SU-DHL-6 (cell line): ENCODE results near the gene GALNT16.

ENCODE experiments used
- H2AFZ ChIP-seq: fragments of 200-600 bp; sonication (generic); 2 replicates; pipeline ENCODE4 v1.6.1; 2014; ENCODE audit warnings: low read depth, mild to moderate bottlenecking, moderate library complexity, mixed read lengths, antibody characterized with exemption, low read length; ENCODE audit not compliant: severe bottlenecking
- H3F3A ChIP-seq: fragments of 200-600 bp; shearing (Covaris generic); 2 replicates; pipeline ENCODE4 v1.6.0; 2016; ENCODE audit warnings: antibody characterized with exemption, mild to moderate bottlenecking; ENCODE audit not compliant: insufficient read depth
- H3K27ac ChIP-seq: fragments of 200-600 bp; sonication (generic); 2 replicates; pipeline ENCODE4 v1.5.1; 2016; ENCODE audit warnings: low read depth, mild to moderate bottlenecking, low read length, moderate library complexity, mixed read lengths
- H3K27me3 ChIP-seq: fragments of 200-600 bp; sonication (generic), shearing (Covaris generic); 2 replicates; pipeline ENCODE4 v1.6.0; 2014; ENCODE audit warnings: mild to moderate bottlenecking, low read length
- H3K36me3 ChIP-seq: fragments of 200-600 bp; sonication (generic); 2 replicates; pipeline ENCODE4 v1.6.1; 2014; ENCODE audit warnings: mild to moderate bottlenecking, low read length, mixed read lengths
- H3K4me2 ChIP-seq: fragments of 300-600, 200-600 bp; shearing (Covaris generic), sonication (generic); 2 replicates; pipeline ENCODE4 v1.6.0; 2014; ENCODE audit warnings: low read length, low read depth, mild to moderate bottlenecking; ENCODE audit not compliant: poor library complexity, severe bottlenecking
- H3K4me3 ChIP-seq: fragments of 200-600 bp; sonication (generic); 2 replicates; pipeline ENCODE4 v1.5.1; 2014; ENCODE audit warnings: antibody characterized with exemption, low read length, mild to moderate bottlenecking, mixed read lengths; ENCODE audit not compliant: insufficient read depth, poor library complexity, severe bottlenecking
- H3K79me2 ChIP-seq: fragments of 200-600 bp; sonication (generic); 2 replicates; pipeline ENCODE4 v1.6.1; 2014; ENCODE audit warnings: mild to moderate bottlenecking, low read length, moderate library complexity; ENCODE audit not compliant: insufficient read depth
- H3K9ac ChIP-seq: fragments of 200-600 bp; sonication (generic); 2 replicates; pipeline ENCODE4 v1.7.0; 2014; ENCODE audit warnings: mild to moderate bottlenecking, low read length
- H3K9me2 ChIP-seq: fragments of 200-600 bp; sonication (generic); replicated peaks from 2 replicates; pipeline ENCODE4 v1.6.1; 2014; ENCODE audit warnings: low read length; ENCODE audit not compliant: insufficient read depth
- H3K9me3 ChIP-seq: fragments of 200-600 bp; sonication (generic); 2 replicates; pipeline ENCODE4 v1.6.1; 2014; ENCODE audit warnings: low read length, mixed read lengths; ENCODE audit not compliant: insufficient read depth
- H4K20me1 ChIP-seq: fragments of 200-600 bp; sonication (generic); 2 replicates; pipeline ENCODE4 v1.6.1; 2014; ENCODE audit warnings: low read depth, mild to moderate bottlenecking, antibody characterized with exemption, low read length, moderate library complexity, mixed read lengths
- CTCF ChIP-seq: fragments of 200-600 bp; sonication (generic); IDR thresholded peaks from one replicate; pipeline ENCODE4 v1.5.1; 2017; ENCODE audit warnings: antibody characterized with exemption, mild to moderate bottlenecking, low read length, moderate library complexity; ENCODE audit not compliant: insufficient read depth, poor library complexity, severe bottlenecking
- EZH2phosphoT487 ChIP-seq: fragments of 200-600 bp; sonication (generic), shearing (Covaris generic); conservative IDR thresholded peaks from 2 replicates; pipeline ENCODE4 v1.6.1; 2018; ENCODE audit warnings: mild to moderate bottlenecking, antibody characterized with exemption, low read length, moderate library complexity, mixed read lengths

Gene GALNT16

DNA sequence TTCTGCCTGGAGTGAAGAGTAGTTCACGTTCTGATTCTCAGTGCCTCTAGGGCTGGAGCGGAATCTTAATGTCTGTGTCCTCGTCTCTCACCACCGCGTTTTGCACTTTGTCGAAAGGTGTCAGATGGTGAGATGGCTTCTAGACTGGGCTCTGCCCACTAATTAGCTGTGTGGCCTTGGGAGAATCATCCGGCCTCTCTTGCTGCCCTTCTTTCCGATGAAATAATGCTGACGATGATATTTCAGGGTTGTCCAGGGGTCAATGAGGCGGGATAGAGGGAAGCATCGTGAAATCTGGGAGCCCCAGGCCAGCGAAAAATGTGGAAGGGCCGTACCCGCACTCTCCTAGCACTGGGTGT is 811 bp upstream of the GALNT16 start:
- Histone ChIP-seq H3K9me2 (no peaks in the 10 kb centered on the region), H3K9ac (no peak overlapping the region), H4K20me1 (no peaks in the 10 kb centered on the region), H3K4me3 (no peak overlapping the region), H3K36me3 (no peaks in the 10 kb centered on the region), H3F3A (no peaks in the 10 kb centered on the region), H3K27ac (no peak overlapping the region), H3K27me3 (no peaks in the 10 kb centered on the region), H2AFZ (no peak overlapping the region), H3K79me2 (no peaks in the 10 kb centered on the region), H3K9me3 (no peaks in the 10 kb centered on the region), H3K4me2 (no peak overlapping the region)
- TF ChIP-seq EZH2phosphoT487 (no peak), CTCF (no peak)

DNA sequence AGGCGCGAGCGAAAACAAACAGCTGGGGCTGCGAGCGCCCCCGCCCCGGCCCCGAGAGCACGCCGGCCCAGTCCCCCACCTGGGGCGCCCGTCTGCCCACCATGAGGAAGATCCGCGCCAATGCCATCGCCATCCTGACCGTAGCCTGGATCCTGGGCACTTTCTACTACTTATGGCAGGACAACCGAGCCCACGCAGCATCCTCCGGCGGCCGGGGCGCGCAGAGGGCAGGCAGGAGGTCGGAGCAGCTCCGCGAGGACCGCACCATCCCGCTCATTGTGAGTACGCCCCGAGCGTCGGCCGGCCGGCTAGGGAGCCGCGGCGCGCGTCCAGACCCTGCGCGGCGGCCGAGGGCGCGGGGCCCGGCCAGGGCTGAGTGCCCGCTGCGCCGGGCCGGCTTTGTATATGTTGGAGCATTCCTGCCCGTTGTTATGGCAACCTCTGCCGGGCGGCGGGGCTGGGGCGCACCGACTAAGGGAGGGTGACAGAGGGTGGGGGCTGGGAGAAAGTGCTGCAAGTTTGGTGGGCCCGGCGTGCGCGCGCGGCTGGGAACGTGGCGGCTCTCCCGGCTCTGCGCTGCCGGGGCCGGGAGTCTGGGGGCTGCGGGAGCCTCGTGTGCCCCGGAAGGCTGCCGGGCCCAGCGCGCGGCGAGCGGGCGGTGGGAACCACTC is 367 bp downstream of the GALNT16 start:
- Histone ChIP-seq H3K9me3 (no peaks in the 10 kb centered on the region), H4K20me1 (no peaks in the 10 kb centered on the region), H3K9ac (no peak overlapping the region), H3F3A (no peaks in the 10 kb centered on the region), H2AFZ (no peak overlapping the region), H3K36me3 (no peaks in the 10 kb centered on the region), H3K4me3 (no peak overlapping the region), H3K79me2 (no peaks in the 10 kb centered on the region), H3K27ac (no peak overlapping the region), H3K9me2 (no peaks in the 10 kb centered on the region), H3K4me2 (no peak overlapping the region), H3K27me3 (no peaks in the 10 kb centered on the region)
- TF ChIP-seq EZH2phosphoT487 (no peak), CTCF (no peak)

- Histone ChIP-seq H3K79me2 (no peaks in the 10 kb centered on the region), H4K20me1 (no peaks in the 10 kb centered on the region), H3K27me3 (no peaks in the 10 kb centered on the region), H3K36me3 (no peaks in the 10 kb centered on the region), H3K4me3 (peak overlapping the region; percentile 16), H2AFZ (no peak overlapping the region), H3K9me2 (no peaks in the 10 kb centered on the region), H3K9me3 (no peaks in the 10 kb centered on the region), H3K4me2 (peak overlapping the region; percentile 45), H3K9ac (no peak overlapping the region; the same call in 1 of the 2 replicates), H3K27ac (no peak overlapping the region), H3F3A (no peaks in the 10 kb centered on the region)
- TF ChIP-seq EZH2phosphoT487 (no peak), CTCF (peak; percentile 44)
Observed at GRCh38 chr14:69260861-69261564, 1.1 kb downstream of the GALNT16 start.
